ENCODE measurements around the gene PXT1.

DNA sequence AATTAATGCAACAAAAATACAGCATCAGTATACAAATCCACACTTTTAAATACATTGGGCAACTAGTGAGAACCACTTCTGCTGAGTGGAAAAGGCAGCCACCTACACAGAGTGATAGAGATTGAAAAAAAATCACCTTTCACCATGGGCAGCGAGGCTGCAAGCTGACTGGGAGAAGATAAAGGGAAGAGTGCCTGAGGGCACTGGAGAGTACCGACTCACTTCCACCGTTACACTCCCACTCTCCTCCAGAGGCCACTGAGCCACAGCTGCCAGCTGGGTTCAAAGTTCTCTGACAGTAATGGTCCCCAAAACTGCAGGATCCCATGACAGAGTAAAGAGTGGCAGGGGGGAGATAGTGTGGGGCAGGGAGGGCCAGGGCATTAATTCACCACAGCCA, 24.1 kb downstream of the PXT1 start:
- TF ChIP-seq, protein P1, sequence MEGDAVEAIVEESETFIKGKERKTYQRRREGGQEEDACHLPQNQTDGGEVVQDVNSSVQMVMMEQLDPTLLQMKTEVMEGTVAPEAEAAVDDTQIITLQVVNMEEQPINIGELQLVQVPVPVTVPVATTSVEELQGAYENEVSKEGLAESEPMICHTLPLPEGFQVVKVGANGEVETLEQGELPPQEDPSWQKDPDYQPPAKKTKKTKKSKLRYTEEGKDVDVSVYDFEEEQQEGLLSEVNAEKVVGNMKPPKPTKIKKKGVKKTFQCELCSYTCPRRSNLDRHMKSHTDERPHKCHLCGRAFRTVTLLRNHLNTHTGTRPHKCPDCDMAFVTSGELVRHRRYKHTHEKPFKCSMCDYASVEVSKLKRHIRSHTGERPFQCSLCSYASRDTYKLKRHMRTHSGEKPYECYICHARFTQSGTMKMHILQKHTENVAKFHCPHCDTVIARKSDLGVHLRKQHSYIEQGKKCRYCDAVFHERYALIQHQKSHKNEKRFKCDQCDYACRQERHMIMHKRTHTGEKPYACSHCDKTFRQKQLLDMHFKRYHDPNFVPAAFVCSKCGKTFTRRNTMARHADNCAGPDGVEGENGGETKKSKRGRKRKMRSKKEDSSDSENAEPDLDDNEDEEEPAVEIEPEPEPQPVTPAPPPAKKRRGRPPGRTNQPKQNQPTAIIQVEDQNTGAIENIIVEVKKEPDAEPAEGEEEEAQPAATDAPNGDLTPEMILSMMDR (IDR thresholded peaks at IDR 0.05), result no peak
- TF ChIP-seq POLR2A (IDR thresholded peaks at IDR 0.05), result no peak

Measured in breast epithelium (tissue), 3 donors.